NCI-H128 (cell line): ENCODE data around the gene CD47.

Experiments
- DNase-seq: peaks from one replicate; lab custom pipeline; 2025; ENCODE audit not compliant: unreplicated experiment; lab: John Stamatoyannopoulos, UW

CD47 gene

DNA sequence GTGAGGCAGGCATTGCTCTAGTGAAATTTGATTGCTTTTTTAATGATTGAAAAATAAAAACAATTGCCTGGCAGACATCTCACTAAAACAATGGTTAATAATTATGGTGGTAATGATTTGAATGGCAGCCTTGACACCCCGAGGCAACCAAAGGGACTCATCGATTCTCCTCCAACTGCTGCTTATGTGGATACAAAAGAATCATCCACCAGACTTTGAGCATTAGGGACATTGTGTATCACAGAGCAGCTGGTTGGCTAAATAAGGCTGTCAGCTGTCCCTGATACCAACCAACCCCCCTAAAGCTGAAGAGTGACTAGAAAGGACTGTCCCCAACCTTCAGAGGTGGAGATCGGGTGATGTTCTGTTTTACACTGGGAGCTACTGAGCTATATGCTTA lies 1.7 kb upstream of the CD47 start:
- DNase-seq = no peak

DNA sequence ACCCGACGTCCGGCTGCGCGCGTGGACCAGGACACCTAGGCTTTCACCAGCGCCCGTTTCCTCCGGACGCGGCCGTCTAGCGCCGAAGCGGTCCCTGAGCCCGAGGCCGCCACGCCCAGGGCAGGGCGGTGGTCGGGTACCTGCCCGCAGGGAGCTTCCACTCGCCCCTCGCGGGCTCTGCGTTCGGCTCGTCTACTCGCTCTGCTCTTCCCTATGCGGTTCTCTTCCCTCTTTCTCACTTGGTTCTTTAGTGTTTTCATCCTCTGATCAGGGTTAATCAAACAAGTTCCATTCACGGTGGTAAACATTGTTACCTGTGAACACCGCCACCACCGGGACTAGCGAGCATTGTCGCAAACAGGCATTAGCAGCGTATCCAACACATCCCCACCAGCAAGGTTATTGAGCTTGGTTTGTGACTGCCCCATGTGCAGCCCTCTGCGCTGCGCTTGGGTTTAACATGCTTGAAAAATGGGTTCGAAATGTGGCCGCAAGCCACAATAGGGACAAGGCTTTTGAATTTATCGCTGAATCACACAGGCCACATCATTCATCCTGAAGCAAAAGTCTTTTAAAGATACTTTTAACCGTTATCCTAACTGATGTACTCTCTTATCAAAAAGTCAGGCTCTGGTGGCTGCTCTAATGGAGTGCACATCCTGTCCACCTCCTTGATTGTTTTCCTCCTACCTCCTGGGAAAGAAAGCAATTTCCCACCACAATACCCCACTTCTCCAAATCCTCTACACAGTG lies 843 bp upstream of the CD47 start:
- no peak for DNase-seq

DNA sequence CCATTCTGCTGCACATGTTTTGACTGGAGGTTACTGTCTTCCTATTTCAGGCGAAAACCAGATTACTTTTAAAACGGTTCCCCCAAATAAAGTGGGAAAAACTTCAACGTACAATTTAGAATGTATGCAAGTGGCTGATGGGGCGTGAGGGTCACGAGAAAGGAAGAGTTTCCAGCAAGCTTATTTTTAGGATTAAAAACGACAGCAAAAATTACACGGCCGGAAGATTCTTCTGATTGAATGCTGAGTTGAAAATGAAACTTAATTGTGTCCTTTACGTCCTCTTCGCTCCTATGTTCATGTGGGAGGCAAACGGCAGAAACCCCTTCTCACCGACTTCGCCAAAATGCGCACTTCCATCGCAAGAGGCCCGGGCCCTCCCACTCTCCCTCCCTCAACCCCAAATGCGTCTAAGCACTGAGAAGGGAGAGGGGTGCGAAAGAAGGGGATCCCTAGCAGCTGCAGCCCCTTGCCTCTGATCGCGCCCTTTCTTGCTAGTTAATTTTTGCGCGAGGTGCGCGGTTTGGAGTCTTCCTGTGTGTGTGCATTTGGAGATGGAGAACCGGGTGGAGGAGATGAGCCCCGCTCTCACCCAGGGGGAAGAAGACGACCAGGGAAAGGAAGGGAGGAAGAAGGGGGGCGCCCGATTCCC lies 656 bp downstream of the CD47 start:
- DNase-seq = no peak

DNA sequence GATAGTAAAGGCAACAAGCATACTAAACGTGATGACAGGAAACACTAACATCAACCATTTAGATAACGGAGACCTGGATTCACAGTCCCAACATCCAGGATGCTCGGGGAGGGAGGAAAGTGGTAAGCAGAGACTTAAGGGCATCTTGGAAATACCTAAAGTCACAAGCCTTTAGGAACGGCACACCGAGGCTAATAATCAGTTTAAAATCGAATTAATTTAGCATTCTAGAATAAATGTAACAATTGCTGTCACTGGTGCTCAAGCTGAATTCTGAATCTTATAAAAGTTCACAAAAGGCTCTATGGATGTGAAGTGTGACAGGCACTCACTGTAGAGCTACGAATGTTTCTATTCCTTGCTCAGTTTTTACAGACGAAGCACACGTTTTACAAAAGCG lies 1.3 kb downstream of the CD47 start:
- DNase-seq = no peak

DNA sequence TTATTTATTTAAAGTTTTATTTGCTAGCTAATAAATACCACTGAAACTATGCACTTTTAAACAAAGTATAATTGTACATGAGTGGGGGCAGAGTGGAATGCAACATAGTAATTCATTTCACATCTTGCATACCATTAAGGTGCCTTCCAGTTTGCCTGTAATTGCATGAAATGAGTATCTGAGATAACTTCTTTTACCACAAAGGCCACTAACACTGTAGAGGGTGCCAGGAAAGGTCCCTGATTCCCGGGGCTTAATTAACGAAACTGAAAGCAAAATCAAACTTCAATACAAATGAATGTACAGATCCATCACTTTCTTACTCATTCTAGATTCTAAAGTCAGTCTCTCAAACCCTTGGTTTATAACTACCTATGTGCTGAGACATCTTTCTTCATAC lies 2.1 kb downstream of the CD47 start:
- DNase-seq = no peak

DNA sequence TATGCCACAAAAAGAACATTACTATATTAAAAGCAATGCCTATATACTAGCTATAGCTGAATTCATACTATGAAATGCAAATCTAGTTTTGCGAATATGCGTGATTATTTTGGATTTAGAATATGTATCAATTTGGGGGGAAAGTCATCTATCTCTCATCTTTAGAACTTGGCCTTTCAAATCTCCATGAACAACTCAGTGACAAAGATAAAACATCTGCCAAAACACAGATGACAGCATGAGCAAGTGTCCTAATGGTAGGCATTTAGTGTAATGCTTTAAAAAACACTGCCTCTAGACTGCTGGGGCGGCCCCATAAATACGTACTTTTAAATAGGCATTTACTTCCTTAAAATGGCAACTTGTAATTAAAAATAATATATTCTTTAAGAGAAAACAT lies 2.7 kb downstream of the CD47 start:
- no peak for DNase-seq

- DNase-seq = no peak
Observed at GRCh38 chr3:108086653-108087052, 4.2 kb downstream of the CD47 start.

- DNase-seq = no peak
Observed at GRCh38 chr3:108085810-108086350, 5.0 kb downstream of the CD47 start.

DNA sequence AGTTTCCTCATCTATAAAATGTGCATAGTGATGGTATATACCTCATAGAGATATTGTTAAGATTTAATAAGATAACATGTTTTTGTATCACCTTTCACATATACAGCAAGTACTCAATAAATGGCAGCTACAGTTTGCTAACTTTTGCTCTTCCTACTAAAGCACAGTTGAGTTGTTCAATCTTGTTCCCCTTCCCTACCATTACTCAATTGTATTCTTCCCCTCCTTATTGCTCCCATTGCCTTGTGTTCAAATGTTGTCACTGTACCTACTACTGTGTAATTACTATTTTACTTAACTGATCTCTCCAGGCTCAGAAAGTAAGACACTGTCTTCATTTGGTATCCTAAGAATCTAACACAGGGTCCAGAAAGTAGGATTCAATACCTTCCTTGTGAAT lies 5.5 kb downstream of the CD47 start:
- no peak for DNase-seq

DNA sequence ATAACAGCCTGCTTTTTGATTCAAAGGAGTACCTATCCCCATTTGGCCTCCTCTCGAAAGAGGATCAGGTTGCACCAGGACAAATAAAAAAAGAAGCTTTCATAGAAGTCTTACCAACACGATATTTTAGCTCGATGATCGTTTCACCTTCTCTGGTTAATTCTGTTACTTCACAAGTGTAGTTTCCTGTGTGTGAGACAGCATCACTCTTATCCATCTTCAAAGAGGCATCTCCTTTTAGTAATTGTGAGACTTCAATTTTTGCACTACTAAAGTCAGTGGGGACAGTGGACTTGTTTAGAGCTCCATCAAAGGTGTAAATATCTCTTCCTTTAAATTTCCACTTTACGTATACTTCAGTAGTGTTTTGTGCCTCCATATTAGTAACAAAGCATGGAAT lies 11.0 kb downstream of the CD47 start:
- DNase-seq = no peak

GRCh38 chr3:108079043-108079442 lies 11.8 kb downstream of the CD47 start:
- no peak for DNase-seq

DNA sequence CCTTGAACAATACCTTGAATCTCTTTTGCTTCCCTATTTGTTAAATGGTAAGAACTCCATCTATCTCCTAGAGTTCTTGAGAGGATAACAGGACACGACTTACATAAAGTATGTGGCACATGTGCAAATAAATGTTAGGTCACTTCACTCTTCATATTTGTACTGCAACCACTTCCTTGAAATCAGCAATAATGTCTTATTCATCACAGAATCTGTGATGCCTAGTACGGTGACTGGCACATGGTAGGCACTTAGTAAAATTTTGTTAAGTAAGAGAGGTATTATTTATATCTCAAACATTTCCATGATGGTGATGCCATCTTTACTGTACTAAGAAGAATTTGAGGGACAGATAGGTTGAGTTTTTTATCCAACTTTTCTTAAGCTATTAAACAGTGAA lies 14.3 kb downstream of the CD47 start:
- no peak for DNase-seq

GRCh38 chr3:108073764-108074431 lies 16.9 kb downstream of the CD47 start:
- DNase-seq = no peak

DNA sequence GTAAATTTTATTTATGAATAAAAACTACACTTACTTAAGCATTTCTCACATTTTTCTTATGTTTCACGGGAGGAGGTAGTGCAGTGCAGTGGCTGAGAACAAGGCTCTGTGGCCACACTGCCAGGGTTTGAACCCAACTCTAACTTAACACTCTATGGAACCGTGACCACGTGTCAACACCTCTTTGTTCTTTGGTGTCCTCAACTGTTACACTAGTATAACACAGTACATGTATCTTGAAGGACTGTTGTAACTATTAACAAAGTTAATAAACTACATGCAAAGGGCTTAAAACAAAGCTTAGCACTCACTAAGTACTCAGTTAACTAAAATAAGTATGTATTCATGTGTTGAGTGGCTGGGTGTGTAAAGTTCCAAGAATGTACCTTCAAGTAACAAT lies 19.5 kb downstream of the CD47 start:
- DNase-seq = no peak

DNA sequence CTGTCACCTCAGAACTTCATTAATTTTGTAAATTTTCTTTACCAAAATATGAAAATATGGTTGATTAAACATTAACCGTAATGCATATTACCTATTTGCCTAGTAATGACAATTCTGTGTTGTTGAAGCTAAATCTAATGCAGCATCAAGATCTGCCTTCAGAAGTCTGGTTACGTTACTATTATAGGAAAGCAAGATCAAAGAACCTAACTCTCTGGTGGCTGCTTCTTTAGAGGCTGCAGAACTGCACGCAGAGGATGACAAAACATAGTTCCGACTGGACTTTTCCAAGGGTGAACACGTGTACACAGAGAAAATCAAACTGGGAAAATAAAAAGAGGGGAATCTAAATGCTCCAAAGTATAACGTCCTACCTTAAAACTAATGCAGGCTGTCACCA lies 20.5 kb downstream of the CD47 start:
- no peak for DNase-seq

DNA sequence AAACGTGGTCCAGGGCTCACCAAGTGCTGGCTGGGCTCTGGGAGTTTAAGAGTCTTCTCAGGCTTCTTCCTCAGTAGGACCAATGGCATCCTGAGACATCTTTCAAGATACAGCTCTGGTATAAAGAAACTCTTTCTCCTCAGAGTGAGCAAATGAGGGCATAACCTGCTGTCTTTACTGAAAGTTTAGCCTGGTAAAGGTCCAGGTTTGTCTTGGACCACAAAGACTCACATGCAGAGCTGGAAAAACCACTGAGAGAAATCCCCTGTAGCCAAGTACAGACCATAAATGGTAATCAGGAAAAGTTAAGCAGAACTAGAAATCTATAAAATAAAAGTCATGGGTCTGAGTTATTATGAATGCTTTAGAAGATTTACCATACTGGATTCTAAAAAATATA lies 23.1 kb downstream of the CD47 start:
- DNase-seq = no peak

DNA sequence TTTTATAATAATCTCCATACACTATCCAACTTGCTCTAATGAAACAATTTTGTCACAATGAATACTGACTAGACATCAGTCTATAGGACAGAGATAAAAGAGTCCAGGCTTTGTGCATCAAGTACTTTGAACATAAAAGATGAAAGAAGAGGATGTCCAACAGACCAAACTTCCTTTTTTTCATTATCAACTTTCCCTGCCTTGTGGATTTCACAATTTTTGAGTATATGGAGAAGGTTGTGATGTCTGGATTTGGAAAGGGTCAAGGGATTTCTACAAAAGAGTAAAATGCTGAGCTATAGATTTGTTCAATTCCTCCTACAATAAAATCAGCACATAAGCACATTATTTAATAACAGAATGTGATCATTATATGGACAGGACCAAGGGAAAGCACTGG lies 25.7 kb downstream of the CD47 start:
- DNase-seq = no peak

DNA sequence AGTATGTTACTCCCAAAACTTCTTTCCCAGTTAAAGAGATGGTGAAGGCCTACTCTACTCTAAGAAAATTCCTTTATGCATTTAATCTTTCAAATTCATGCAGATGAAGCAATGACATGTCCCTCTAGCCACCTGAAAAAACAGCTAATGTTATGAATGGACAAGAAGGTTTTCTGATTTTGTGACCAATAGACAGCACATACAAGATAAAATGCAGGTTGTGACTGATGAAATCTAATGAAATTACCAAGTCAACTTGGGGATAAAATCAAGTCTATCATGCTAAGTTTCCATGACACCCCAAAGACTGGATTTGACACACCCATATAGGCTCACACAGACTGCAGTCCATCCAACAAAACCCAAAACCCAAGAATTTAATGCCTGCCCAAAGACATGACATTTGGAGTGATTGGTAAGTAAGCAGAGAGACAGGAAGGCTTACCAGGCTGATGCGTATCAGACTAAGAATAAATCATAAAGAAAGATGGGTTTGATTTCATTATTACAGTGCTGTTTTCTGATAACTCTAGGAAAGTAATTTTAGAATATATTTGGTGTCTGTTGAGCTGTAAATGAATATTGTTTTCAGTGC lies 26.4 kb downstream of the CD47 start:
- DNase-seq = no peak

GRCh38 chr3:108062051-108062450 lies 28.8 kb downstream of the CD47 start:
- DNase-seq = no peak

- no peak for DNase-seq
Observed at GRCh38 chr3:108060331-108060730, 30.5 kb downstream of the CD47 start.

GRCh38 chr3:108055931-108056330 lies 34.9 kb downstream of the CD47 start:
- no peak for DNase-seq

GRCh38 chr3:108054935-108055334 lies 35.9 kb downstream of the CD47 start:
- no peak for DNase-seq
